ENCODE measurements around the gene DNAI2.
"Not testable (repeated sequence)": the region's sequence is repeated elsewhere in the genome, so short reads cannot be mapped to it uniquely, and the experiment has no call there.

The DNAI2 gene

GRCh38 chr17:74272731-74273201 lies 1.3 kb upstream of the DNAI2 start:
- DNase-seq = no peak

GRCh38 chr17:74274709-74275340 lies 791 bp downstream of the DNAI2 start:
- no peak for DNase-seq

DNA sequence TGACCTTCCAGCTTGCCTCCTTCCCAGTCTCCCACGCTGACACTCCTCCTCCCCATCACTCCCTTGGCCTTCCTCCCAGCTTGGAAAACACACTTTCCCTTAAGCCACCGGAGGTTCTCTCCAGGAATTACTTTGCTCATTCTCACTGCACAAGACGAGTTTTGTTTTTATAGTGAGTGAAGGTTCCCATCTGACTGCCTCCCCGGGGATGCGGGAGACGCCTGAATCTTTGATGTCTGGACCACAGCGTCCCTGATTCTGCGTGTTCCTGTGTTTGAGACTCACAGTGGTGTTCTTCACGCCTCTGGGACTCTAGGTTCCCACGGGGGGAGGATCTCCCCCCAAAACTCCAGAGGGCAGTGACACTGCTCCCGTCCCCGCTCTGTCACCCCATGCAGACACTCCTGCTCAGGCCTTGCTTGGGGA lies 2.0 kb downstream of the DNAI2 start:
- peak in 35 of 56 donors; percentile 14 to 71 (median 48) for DNase-seq

DNA sequence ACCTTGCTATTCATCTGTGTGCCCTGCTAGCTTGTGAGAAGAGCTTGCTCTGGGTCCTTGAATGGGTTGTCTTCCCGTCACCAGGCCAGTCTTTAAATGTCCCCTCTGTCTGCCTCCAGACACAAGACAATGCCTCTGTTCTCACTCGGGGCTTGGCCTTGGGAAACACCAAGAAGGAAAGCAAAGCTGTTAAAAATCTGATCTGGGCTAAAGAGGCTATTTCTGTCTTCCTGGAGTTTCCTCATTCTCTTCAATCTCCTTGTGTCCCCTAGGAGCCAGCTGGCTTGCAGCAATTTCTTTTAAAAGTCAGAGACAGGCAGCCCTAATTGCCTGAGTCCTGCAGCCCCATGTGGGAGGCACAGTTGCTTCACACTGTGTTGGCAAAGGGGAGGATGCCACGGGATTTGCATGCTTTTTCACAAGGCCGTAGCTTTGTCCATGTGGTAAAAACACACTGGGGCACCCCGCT lies 2.5 kb downstream of the DNAI2 start:
- peak in 45 of 56 donors; percentile 18 to 90 (median 59) for DNase-seq

GRCh38 chr17:74277935-74278334 lies 3.9 kb downstream of the DNAI2 start:
- DNase-seq = no peak

DNA sequence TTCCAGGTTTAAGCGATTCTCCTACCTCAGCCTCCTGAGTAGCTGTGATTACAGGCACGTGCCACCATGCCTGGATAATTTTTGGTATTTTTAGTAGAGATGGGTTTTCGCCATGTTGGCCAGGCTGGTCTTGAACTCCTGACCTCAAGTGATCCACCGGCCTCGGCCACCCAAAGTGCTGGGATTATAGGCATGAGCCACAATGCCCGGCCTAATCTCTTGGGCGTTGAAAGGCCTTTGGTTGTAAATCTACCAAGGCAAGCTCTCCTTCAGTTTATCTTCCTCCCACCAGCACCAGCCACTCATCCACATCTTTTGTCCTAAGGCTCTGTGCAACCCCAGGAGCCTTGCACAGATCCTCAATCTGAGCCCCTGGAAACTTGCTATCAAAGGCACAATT lies 5.6 kb downstream of the DNAI2 start:
- not testable (repeated sequence) for DNase-seq

- no peak for DNase-seq
Measured at GRCh38 chr17:74280093-74280513, 6.1 kb downstream of the DNAI2 start.

DNA sequence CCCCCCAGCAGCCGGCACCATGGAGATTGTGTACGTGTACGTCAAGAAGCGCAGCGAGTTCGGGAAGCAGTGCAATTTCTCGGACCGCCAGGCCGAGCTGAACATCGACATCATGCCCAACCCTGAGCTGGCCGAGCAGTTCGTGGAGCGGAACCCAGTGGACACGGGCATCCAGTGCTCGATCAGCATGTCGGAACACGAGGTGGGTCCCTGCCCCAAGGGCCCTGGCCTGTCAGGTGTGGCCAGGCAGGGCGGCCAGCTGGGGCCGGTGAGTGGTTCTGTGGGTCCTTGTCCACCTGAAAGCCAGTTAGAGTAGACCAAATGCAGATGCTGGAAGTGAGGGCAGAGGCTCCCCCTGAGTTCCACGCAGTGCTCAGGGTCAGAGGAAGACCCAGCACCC lies 7.8 kb downstream of the DNAI2 start:
- no peak for DNase-seq

- DNase-seq = not testable (repeated sequence)
Measured at GRCh38 chr17:74282274-74282586, 8.2 kb downstream of the DNAI2 start.

DNA sequence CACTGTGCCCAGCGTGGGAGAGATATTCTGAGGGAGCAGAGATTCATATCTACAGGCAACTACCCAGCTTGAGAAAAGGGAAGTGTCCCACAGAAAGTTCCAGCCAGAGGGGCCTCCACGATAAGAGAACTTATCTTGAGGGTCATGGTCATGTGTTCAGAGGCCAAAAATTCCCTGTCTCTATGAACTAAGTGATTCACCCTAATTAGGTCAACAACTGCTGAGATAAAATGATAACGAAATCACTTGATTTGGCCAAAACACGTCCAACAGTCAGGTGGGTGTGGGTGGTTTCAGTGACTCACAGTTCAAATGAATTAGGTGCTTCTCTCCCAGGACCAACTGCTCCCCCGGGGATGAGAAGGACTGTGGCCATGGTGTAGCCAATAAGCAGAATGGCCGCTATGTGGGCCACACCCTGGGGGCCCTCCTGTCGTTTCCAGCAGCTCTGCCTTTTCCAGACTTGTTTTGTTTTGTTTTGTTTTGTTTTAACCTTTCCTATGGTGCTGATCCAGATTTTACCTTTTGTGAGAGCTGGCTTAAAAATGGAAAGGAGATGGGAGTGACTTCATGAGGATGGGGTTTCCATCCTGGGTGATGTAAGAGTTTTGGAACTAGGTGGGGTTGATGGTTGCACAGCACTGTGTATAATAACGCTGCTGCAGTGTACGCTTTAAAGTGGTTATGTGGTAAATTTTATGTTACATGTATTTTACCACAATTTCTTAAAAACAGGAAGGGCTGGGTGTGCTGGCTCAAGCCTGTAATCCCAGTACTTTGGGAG lies 8.7 kb downstream of the DNAI2 start:
- DNase-seq = no peak

GRCh38 chr17:74283371-74283673 lies 9.3 kb downstream of the DNAI2 start:
- DNase-seq = no peak

- DNase-seq = no peak
Measured at GRCh38 chr17:74287031-74287602, 13.1 kb downstream of the DNAI2 start.

- no peak for DNase-seq
Measured at GRCh38 chr17:74288785-74289184, 14.8 kb downstream of the DNAI2 start.

GRCh38 chr17:74289688-74290087 lies 15.7 kb downstream of the DNAI2 start:
- peak in 2 of 56 donors; percentile 7 to 29 for DNase-seq

GRCh38 chr17:74290340-74290739 lies 16.3 kb downstream of the DNAI2 start:
- DNase-seq = no peak

- no peak for DNase-seq
Measured at GRCh38 chr17:74292495-74292894, 18.5 kb downstream of the DNAI2 start.

GRCh38 chr17:74295625-74296547 lies 21.9 kb downstream of the DNAI2 start:
- DNase-seq = no peak

- peak in 50 of 56 donors; percentile 19 to 93 (median 58) for DNase-seq
Measured at GRCh38 chr17:74296548-74296936, 22.5 kb downstream of the DNAI2 start.

GRCh38 chr17:74297941-74298340 lies 23.9 kb downstream of the DNAI2 start:
- DNase-seq = peak in 1 of 56 donors; percentile 17

- no peak for DNase-seq
Measured at GRCh38 chr17:74298778-74299177, 24.7 kb downstream of the DNAI2 start.

DNA sequence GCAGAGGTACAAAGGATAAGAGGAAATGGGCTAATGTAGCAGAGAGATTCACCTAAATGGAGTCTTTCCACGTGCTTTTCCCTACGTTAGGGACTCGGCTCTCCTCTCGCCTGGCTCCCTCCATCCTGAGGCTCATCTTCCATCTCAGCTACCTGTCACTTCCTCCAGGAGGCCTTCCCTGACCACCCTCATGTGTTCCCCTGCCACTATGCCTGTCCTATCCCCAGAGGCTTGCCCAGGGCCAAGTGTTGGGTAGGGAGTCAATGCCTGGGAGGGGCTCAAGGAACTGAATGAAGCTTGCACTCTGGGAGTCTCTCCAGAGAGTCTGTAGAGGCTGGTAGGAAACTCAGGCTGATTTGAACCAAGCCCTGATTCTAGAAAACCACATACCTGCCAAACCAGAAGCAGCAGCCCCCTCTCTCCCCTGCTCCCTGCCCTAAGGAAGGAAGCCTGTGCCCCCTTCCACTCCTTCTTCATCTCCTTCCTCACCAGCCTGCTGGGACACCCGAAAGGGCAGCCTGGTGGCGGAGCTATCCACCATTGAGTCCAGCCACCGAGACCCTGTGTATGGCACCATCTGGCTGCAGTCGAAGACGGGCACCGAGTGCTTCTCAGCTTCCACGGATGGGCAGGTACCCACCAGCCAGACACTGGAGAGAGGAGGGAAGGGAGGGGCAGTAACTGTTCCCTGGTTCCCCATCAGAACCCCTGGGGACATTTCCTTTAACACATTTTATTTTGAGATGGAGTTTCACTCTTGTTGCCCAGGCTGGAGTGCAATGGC lies 25.4 kb downstream of the DNAI2 start:
- DNase-seq = peak in 1 of 56 donors; percentile 6
